Activated naive CD8-positive, alpha-beta T cell treated with anti-CD3 and anti-CD28 coated beads for 36 hours (primary cell): Measurements from ENCODE around the gene WDR37. TPM values are rescaled to one million over a fixed set of nuclear protein-coding genes. Genes with fewer than 3 reads are reported as not detected.

Experiments used
- DNase-seq: peaks from one replicate; pipeline ENCODE4 v3.0.0; 2021
- H3K27ac Mint-ChIP-seq: one replicate; pipeline ENCODE4 v1.8.0; 2022; ENCODE audit warnings: mild to moderate bottlenecking, moderate library complexity, mixed read lengths
- H3K27me3 Mint-ChIP-seq: one replicate; pipeline ENCODE4 v1.8.0; 2022; ENCODE audit warnings: mild to moderate bottlenecking, mixed read lengths
- H3K36me3 Mint-ChIP-seq: one replicate; pipeline ENCODE4 v1.8.0; 2021; ENCODE audit warnings: mild to moderate bottlenecking, mixed read lengths
- H3K4me1 Mint-ChIP-seq: one replicate; pipeline ENCODE4 v1.8.0; 2021; ENCODE audit warnings: mixed read lengths
- H3K4me3 Mint-ChIP-seq: one replicate; pipeline ENCODE4 v1.8.0; 2022; ENCODE audit warnings: mild to moderate bottlenecking, moderate library complexity, mixed read lengths
- H3K9me3 Mint-ChIP-seq: one replicate; pipeline ENCODE4 v1.8.0; 2022; ENCODE audit warnings: mixed read lengths
- total RNA-seq, 2 experiments: library from RNA; stranded (reverse); gene quantifications; one replicate each; pipeline ENCODE4 v1.2.3, GENCODE V29; 2021

The WDR37 gene
- total RNA-seq, 2 experiments from 2014 or later: 14.0 to 14.2 TPM

GRCh38 chr10:1173091-1173490 is 116.9 kb downstream of the WDR37 start:
- Mint-ChIP-seq H3K4me3 (no peak overlapping the region), H3K4me1 (no peaks in the 10 kb centered on the region), H3K27ac (no peak overlapping the region), H3K9me3 (no peaks in the 10 kb centered on the region), H3K27me3 (no peaks in the 10 kb centered on the region), H3K36me3 (no peaks in the 10 kb centered on the region)
- no peak for DNase-seq

GRCh38 chr10:1174022-1174421 is 117.8 kb downstream of the WDR37 start:
- Mint-ChIP-seq H3K4me1 (no peaks in the 10 kb centered on the region), H3K27ac (no peak overlapping the region), H3K36me3 (no peaks in the 10 kb centered on the region), H3K27me3 (no peaks in the 10 kb centered on the region), H3K9me3 (no peaks in the 10 kb centered on the region), H3K4me3 (no peak overlapping the region)
- DNase-seq: no peak

- Mint-ChIP-seq H3K4me3 (no peak overlapping the region), H3K27ac (no peak overlapping the region), H3K27me3 (no peaks in the 10 kb centered on the region), H3K36me3 (no peaks in the 10 kb centered on the region), H3K4me1 (no peaks in the 10 kb centered on the region), H3K9me3 (no peaks in the 10 kb centered on the region)
- no peak for DNase-seq
Observed at GRCh38 chr10:1175956-1176565, 119.9 kb downstream of the WDR37 start.

GRCh38 chr10:1177936-1178335 is 121.8 kb downstream of the WDR37 start:
- Mint-ChIP-seq H3K9me3 (no peaks in the 10 kb centered on the region), H3K27me3 (no peaks in the 10 kb centered on the region), H3K36me3 (no peaks in the 10 kb centered on the region), H3K4me3 (no peak overlapping the region), H3K27ac (no peak overlapping the region), H3K4me1 (no peaks in the 10 kb centered on the region)
- DNase-seq: no peak

GRCh38 chr10:1178506-1178905 is 122.3 kb downstream of the WDR37 start:
- H3K9me3 Mint-ChIP-seq: no peaks in the 10 kb centered on the region
- no peak overlapping the region for H3K4me3 Mint-ChIP-seq
- no peaks in the 10 kb centered on the region for H3K36me3 Mint-ChIP-seq
- no peak for DNase-seq
- no peaks in the 10 kb centered on the region for H3K4me1 Mint-ChIP-seq
- peaks cover 3% of the 10 kb centered on the region for H3K27me3 Mint-ChIP-seq
- no peak overlapping the region for H3K27ac Mint-ChIP-seq

- Mint-ChIP-seq H3K4me1 (no peaks in the 10 kb centered on the region), H3K4me3 (no peak overlapping the region), H3K36me3 (no peaks in the 10 kb centered on the region), H3K9me3 (no peaks in the 10 kb centered on the region), H3K27me3 (peaks cover 5% of the 10 kb centered on the region), H3K27ac (no peak overlapping the region)
- DNase-seq: no peak
Observed at GRCh38 chr10:1179346-1180070, 123.3 kb downstream of the WDR37 start.

GRCh38 chr10:1180071-1180730 is 124.0 kb downstream of the WDR37 start:
- no peaks in the 10 kb centered on the region for H3K4me1 Mint-ChIP-seq
- H3K27ac Mint-ChIP-seq: no peak overlapping the region
- no peaks in the 10 kb centered on the region for H3K9me3 Mint-ChIP-seq
- H3K36me3 Mint-ChIP-seq: no peaks in the 10 kb centered on the region
- H3K4me3 Mint-ChIP-seq: no peak overlapping the region
- peaks cover 5% of the 10 kb centered on the region for H3K27me3 Mint-ChIP-seq
- no peak for DNase-seq

GRCh38 chr10:1180836-1181235 is 124.7 kb downstream of the WDR37 start:
- Mint-ChIP-seq H3K27me3 (peaks cover 5% of the 10 kb centered on the region), H3K27ac (no peak overlapping the region), H3K4me3 (no peak overlapping the region), H3K4me1 (no peaks in the 10 kb centered on the region), H3K9me3 (no peaks in the 10 kb centered on the region), H3K36me3 (no peaks in the 10 kb centered on the region)
- DNase-seq: no peak

Other genes starting within 250 kb of the WDR37 start
- gene LARP4B, start 124.7 kb upstream of the WDR37 start, total RNA-seq: 100 to 1,000 TPM; 106 to 114 TPM
- gene GTPBP4, start 68.0 kb upstream of the WDR37 start, total RNA-seq: 100 to 1,000 TPM; 158 to 163 TPM
- gene IDI2, start 30.5 kb upstream of the WDR37 start, total RNA-seq: not detected
- gene IDI1, start 7.3 kb upstream of the WDR37 start, total RNA-seq: 10 to 100 TPM; 68.1 to 68.7 TPM